NCI-H1105 treated with DMSO at 0.1 percent for 48 hours (cell line): ENCODE data around the gene CCDC57.

Experiments used
- DNase-seq: peaks from one replicate; lab custom pipeline; 2025; lab: John Stamatoyannopoulos, UW

Gene CCDC57

DNA sequence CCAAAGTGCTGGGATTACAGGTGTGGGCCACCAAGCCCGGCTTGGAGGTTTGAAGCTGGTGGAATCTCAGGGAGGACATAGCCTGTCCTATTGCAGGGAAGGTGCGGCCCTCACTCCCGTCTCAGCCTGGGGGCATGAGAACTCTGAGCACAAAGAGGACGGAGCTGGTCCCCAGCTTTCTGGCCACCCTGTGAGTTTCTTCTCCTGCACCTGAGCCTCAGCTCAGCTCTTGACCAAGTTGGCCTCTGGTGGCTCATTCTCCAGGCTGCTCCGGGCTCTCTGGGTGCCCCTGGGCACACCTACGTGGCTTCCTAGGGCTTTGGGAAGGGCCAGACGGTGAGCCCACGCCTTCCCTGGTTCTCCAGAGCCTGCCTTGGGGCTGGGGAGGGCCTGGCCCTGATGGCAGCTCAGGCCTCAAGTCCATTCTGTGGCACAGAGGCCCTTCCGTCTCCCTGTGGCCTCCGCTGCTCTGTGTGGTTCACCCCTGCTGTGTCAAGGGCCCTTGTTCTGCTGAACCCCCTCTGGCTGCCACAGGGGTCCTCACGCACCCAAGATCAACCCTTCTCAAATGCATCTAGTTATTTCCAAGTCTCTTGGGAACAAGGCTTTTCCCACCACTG is 107.7 kb downstream of the CCDC57 start:
- DNase-seq = no peak

DNA sequence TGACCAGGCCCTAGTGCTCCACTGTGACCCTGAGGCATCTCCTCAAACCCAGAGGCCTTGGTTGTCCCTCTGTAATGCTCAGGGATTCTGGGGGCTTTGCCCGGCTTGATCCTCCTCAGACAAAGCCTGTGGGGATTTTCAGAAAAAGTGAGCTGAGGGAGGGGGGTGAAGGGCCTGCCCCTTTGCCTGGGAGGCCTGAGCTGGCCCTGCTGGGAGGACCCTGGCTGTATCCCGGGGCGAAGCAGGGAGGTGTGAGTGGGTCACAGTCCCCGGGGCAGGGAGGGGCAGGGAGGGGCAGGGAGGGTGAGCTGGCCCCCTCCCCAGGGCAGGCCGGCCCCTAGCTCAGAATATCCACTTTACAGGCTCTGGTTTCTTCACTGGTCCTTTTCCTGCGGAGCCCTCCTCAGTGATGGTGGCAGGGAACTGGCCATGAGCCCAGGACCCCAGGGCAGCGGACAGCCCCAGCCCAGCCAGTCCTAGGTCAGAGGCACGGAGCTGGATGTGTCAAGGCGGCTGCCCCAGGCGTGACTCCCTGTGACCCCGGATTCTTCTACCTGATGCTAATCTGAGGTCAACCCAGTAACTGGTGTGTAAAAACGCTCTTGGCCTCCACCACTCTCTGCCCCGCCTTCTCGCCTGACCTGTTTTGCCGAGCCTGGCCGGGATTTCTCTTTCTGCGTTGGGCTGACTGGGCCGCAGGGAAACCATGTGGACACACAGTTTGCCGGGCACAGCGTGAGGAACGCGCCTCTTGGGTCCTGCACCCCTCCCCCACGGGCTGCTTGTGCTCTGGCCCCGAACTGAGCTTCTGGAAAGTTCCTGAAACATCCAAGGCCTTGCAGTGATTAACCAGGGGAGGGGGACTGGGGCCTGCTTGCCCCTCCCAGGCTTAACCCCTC is 108.8 kb downstream of the CCDC57 start:
- DNase-seq = no peak

DNA sequence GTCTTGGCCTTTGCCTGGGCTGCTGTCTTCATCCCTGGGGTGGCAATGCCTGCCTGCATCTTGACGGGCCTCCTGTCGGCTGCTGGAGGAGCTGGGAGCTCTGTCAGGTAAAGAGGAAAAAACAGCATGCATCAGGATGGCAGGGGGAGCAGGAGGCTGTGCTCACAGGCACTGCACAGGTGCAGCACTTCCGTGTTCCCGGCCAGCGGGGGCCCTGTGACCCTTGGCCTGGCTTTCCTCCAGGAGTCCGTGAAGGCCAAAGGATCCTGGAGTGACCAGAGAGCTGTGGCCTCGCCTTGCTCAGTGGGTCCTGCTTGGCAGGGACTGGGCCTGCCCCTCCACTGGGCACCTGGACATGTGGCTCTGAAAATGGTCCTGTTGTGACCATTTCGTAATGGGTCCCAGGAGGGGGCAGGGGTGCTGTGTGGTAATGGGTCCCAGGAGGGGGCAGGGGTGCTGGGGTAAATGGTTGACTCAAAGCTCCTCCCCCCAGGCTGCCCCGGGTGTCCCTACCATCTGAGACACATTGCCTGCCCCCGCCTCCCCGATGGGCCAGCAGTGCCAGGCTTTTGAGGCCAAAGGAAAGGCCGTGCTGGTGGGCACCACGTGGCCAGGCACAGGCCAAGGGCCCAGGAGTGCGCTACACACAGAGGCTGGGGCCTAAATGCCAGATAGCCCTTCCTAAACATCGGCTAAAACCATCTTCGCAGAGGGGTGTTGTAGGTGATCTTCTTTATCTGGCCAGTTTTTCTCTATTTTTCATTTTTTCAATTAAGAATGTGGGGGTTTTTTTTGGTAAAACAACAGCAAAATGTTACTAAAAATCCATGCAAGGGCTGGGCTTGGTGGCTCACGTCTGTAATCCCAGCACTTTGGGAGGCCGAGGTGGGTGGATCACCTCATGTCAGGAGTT is 110.6 kb downstream of the CCDC57 start:
- no peak for DNase-seq

DNA sequence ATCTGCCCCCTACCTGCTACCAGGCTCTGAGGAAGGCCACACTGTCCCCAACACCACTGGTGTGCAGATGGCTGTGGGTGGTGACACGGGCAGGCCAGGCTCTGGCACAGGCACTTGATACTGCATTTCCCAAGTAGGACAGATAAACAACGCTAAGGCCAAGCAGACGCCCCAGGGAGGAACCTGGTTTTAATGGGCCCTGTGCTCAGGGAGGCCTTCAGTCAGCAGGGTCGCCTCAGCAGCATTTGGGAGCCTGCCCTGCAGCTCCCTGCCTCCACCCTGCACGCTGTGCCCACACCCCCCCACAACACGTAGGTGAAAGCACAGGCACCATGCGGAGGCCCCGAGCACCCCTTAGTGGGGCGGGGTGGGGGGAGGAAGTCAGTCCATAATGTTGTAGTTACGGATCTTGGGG is 111.3 kb downstream of the CCDC57 start:
- no peak for DNase-seq

DNA sequence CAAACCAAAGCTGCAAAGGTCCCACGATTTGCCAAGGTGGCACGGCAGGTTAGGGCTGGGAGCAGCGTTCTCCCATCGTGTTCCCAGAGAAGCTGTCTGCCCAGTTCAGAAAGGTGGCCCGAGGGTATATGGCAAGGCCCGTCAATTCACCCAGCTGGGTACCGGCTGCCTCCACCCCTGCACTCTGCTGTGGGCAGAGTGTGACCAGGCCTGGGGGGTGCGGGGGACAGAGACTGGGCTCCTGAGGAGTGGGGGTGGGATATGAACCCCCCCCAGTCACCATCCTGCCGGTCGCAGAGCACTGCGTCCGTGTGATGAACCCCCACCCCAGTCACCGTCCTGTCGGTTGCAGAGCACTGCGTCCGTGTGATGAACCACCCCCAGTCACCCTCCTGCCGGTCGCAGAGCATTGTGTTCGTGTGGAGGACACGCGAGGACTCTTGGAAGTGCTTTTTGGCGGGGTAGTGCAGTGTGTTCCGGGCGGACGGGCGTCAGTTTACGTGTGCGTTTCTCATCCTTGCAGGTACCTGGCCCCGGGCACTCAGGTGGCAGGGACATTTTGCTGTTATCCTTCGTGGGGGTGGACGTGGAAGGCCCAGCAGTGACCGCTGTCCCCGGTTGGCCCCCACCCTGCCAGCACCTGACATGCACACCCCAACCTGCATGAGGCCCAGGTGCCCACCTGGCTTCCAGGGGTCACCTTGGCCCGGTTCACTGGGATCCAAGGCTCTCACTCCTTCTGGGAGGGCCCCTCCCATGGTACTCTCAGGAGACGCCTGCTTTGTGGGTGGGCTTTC is 111.9 kb downstream of the CCDC57 start:
- DNase-seq = no peak

DNA sequence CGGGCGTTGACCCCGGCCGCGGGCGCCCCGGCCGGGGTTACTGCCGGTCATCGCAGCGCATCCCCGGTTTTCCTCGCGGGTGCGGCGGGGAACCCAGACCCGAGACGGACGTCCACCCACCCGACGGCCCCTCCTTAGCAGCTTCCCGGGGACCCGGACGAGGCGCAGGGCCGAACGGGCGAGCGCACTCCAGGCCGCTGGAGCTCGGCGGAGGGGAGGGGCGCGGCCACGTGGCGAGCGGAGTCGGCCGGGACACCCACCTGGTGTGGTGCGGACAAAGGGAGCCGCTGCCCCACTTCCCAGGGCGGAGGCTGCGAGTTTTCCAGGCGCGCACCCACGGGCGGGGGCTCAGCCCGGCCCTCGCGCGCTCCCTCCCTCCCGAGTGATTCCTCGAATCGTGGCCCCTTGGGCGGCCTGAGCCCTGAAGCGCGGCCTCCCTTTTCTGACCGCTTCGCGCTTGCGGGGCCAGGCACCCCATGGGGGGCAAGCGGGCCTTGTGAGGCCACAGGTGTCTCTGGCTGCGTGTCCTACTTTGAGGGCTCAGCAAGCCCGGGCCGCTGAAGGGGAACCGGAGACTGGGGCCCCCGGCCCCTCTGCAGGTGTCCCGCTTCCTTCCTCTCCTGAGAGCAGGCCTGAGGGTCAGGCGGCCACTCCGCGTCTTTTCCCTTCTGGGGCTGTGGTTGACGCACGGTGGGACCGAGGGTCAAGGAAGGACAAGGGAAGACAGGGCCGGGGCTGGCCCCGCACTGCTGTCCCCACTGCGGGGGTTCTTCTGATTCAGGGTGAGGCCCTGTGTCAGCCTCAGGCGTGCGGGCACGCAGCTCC is 113.5 kb downstream of the CCDC57 start:
- no peak for DNase-seq

DNA sequence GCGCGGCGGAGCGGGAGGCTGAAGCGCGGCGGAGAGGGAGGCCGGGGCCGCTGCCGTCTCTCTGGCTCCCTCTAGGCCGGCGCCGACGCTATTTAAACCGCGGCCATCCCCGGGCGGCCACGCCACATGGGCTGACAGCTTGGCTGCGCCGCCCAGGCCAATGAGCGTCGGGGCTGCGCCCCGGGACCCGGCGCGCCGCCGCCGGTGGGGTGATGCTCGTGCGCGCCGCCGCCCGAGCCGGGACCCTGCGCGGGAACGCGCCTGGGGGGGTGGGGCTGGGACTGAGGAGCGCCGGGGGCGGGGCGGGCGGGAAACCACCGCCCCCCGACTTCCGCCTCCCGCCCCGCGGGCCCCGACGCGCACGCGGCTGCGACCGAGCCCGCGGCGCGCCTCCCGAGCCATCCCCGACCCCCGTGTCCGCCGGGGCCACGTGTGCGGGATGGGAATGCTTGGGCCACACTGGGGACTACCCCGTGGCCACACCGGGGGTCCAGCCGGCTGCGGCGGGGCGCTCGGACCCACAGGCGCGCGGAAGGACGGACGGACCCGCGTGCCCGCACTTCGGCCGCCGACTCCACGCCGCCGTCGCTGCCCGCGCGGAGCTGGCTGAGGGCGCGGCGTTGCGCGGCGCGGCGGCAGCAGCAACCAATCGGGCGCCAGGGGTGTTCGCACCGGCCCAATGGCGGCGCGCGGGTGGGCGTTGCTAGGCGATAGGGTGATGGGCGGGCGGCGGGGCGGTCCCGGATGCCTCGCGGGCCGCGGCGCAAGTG is 114.3 kb downstream of the CCDC57 start, which contains the start of gene FASN:
TSS of gene FASN (minus strand) at position 68 of the 770 bp plus-strand sequence. CDS start 1,791 bp downstream, outside the sequence.
- DNase-seq = peak; percentile 86

DNA sequence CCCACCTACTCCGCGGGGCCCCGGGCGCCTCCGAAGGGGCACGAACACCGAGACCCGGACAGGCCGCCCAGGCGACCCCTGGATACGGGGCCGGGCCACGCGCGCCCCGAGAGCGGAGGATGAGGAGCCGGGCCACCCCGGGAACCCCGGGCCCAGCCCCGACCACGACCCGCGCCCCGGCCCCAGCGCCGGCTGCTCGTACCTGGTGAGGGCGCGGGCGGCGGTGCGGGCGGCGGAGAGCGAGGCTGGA is 114.8 kb downstream of the CCDC57 start:
- DNase-seq = no peak

DNA sequence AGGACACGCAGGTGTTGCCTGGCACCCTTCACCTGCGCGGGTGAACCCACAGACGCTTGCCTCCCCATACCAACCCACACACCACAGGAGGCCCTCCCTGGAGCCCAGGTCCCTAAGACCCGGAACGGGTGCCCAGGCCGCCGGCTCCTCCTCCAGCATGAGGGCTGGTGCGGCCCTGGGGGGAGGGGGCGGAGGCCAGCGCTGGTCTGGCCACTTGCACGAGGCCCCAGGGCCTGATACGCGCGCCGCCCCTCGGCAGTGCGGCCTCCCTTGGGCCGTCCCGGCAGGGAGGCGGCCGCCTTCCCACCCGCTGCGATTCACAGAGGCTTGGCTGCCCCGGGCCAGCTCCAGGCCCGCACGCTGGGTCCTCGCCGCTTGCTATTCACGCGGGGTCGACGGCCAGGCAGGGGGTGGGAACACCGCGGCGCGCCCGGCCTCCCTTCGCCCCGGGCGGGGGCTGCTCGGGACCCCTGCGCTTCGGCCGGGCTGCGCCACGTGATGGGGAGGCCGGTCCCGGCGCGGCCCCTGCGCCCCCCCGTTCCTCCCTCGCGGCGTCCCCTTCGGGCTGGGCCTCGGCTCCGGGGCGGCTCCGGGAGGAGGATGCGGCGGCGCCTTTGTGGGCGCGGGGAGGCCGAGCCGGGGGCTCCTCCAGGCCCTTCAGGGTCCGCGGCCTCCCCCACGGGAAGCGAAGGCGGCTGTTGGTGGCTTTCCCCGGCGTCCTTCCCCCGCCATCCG is 115.3 kb downstream of the CCDC57 start:
- no peak for DNase-seq

DNA sequence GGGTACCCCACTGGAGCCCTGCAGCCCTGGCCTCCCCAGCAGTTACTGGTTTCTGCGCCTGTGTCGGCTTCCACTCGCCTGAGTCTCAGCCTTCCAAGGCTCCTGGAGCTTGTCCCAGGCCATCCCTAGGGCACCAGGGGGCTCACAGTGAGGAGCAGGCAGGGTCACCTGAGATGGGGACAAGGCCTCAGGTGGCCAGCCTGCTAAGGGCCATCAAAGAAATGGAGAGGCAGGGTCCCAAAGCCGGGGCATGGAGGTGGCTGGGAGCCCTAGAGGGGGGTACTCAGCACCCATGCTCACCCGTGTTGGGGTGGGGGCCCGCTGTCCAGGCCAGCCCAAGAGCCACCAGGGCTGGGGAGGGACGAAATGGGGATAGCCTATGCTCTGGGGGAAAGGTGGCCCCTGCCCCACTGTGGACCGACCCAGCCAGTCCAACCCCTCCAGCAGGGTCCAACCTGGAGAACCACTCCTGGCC is 115.9 kb downstream of the CCDC57 start:
- DNase-seq = no peak

DNA sequence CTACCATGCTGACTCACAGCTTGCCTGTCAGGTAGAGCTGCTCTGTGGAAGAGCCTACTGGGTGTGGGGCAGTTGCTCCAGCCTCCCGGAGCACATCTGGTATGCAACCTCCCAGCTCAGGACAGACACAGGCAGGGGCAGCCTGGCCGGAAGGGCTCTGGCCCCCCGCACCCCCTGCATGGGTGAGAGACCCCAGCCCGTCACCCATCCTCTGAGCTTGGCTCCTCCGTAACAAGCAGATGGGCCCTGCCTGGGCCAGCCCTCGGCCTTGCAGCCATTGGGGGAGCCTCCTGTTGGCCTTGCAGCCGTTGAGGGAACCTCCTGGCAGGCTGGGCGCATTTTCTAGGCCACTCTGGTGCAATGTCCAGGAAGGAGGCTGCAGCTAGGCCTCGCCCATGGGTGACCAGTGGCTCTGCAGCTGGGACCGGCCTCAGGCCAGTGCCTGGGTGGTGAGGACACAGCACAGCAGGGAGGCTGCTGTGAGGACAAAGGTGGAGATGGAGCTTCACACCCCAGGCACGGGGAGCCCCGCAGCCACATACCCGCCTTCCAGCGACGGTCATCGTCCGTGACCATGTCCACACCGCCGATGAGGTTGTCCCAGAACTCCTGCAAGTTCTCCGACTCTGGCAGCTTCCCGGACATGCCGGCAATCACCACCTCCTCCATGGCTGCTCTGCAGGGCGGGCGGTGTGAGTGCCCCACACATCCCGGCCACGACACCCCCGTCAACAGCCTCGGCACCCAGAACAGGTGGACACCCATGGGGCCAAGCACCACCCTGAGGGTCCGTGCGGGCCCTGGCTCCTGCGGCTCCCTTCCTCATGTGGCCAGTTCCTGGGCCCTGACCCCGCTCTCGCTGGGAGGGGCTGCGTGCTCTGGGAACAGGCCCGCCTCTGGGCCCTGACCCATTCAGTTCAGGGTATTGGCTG is 116.6 kb downstream of the CCDC57 start:
- DNase-seq = no peak

DNA sequence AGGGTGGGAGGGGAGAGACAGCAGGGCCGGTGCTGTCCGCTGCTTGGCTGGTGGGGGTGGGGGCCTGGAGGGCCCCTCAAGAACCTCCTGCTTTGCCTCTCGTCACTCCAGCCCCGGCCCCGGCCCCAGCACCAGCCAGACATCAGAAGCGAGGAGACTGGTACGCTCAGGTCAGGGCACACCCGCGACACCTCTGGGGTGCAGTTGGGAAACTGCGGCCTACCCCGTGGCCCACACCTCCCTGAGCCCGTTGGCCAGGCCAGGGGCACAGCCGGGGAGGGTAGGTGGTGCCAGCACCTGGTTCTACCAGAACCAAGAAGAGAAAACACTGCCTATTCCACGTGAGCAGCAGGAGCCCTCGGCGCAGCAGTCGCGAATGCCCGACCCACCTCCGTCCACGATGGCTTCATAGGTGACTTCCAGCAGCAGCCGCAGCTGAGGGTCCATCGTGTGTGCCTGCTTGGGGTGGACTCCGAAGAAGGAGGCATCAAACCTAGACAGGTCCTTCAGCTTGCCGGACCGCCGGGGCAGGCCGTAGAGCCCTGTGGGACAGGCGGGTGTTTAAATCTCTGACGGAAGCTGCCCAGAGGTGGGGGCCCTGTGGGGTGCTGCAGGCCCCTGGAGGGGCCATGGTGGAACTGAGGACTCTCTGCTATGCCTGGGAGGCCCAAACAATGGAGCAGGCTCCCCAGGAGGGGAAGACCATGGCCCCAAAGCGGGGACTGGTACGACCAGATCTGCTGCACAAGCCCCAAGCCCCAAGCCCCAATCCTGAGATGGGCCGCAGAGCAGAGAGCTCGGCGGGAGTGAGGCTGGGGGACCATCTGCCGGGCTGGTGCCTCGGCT is 117.5 kb downstream of the CCDC57 start:
- DNase-seq = no peak

DNA sequence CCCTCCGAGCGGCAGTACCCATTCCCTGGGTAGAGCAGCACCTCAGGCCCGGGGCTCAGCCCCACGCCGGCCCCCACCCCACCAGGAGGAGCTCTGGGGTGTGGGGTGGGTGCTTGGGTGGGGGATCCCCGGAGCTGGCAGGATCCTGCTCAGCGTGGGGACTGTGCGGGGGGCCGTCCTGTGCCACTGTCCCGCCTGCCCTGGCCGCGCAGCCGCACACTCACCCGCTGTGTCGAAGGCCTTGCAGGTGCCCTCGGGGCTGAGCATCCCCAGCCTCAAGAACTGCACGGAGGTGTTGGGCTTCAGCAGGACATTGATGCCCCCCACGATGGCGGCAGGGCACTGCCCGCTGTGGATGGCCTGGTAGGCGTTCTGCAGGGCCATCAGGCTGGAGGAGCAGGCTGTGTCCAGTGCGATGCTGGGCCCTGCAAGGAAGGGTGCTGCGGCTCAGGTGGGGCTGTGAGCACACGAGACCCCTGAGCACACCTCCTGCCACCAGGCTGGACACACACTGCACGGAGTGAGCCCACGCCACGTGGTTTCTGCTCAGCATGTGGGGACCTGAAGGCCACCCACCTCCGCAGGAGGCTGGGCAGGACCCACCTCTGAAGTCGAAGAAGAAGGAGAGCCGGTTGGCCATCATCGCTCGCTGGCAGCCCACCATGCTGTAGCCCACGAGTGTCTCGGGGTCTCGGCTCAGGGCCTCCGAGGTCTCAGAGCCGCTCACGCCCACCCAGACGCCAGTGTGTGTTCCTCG is 119.5 kb downstream of the CCDC57 start:
- no peak for DNase-seq

DNA sequence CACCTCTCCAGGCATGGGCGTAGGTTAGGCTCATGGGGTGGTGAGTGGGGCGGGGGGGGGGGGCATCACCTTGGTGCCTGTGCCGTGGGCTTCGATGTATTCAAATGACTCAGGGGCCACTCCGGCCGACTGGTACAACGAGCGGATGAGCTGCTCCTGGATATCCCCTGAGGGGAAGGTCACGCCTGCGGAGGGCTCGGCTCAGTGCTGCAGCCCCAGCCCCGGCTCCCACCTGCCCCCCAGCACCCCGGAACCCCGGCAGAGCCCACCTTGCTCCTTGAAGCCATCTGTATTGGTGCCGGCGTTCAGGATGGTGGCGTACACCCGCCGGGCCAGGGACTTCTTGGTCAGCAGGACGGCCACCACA is 120.0 kb downstream of the CCDC57 start:
- no peak for DNase-seq

DNA sequence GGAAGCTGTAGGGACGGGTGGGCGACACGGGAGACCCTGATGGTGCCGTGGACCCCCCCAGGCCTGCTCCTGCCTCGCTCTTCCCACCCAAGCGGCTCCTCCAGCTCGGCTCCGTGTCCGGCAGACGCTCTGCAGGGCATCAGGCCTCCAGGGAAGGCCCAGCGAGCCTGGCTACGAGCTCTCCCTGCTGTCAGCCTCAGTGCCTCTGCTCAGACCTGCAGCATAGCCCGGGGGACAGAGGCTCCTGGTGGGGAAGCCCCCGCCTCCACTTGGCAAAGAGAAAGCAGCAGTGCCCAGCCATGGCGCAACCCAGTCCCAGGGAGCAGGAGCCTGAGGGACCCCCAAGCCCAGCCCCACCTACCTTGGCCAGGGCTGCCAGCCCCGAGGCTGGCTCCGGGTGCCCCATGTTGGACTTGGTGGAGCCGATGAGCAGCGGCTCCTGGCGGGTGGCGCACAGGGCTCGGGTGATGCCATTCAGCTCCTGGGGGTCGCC is 120.5 kb downstream of the CCDC57 start:
- DNase-seq = no peak
